Measurements from ENCODE around the gene TOMM70. TPM values are rescaled to one million over a fixed set of nuclear protein-coding genes. Genes with fewer than 3 reads are reported as not detected.

The TOMM70 gene
- total RNA-seq, 1 donor from 2014 or later = 44.6 TPM

GRCh38 chr3:100419406-100419805, 18.5 kb upstream of the TOMM70 start:
- Mint-ChIP-seq H3K4me3 (no peak overlapping the region), H3K27me3 (no peaks in the 10 kb centered on the region), H3K27ac (no peak overlapping the region), H3K4me1 (ENCODE audit: unreplicated experiment) (no peaks in the 10 kb centered on the region), H3K9me3 (no peaks in the 10 kb centered on the region), H3K36me3 (peaks cover 3% of the 10 kb centered on the region)
- TF ChIP-seq CTCF (conservative IDR thresholded peaks at IDR 0.05) = no peak
- DNase-seq (ENCODE audit: extremely low spot score, unreplicated experiment) = no peak

- H3K4me1 Mint-ChIP-seq (ENCODE audit: unreplicated experiment) = no peaks in the 10 kb centered on the region
- H3K4me3 Mint-ChIP-seq = no peak overlapping the region
- H3K9me3 Mint-ChIP-seq = no peaks in the 10 kb centered on the region
- no peak overlapping the region for H3K27ac Mint-ChIP-seq
- no peak for DNase-seq (ENCODE audit: extremely low spot score, unreplicated experiment)
- H3K27me3 Mint-ChIP-seq = no peaks in the 10 kb centered on the region
- no peak for TF ChIP-seq CTCF (conservative IDR thresholded peaks at IDR 0.05)
- H3K36me3 Mint-ChIP-seq = peaks cover 11% of the 10 kb centered on the region
Measured at GRCh38 chr3:100416863-100417262, 16.0 kb upstream of the TOMM70 start.

GRCh38 chr3:100416176-100416575, 15.3 kb upstream of the TOMM70 start:
- Mint-ChIP-seq H3K4me1 (ENCODE audit: unreplicated experiment) (no peaks in the 10 kb centered on the region), H3K27ac (no peak overlapping the region), H3K4me3 (no peak overlapping the region), H3K27me3 (no peaks in the 10 kb centered on the region), H3K36me3 (peaks cover 14% of the 10 kb centered on the region), H3K9me3 (peaks cover 4% of the 10 kb centered on the region)
- DNase-seq (ENCODE audit: extremely low spot score, unreplicated experiment) = no peak
- TF ChIP-seq CTCF (conservative IDR thresholded peaks at IDR 0.05) = no peak

- Mint-ChIP-seq H3K9me3 (peaks cover 6% of the 10 kb centered on the region), H3K27ac (no peak overlapping the region), H3K4me1 (ENCODE audit: unreplicated experiment) (no peaks in the 10 kb centered on the region), H3K27me3 (no peaks in the 10 kb centered on the region), H3K36me3 (peaks cover 26% of the 10 kb centered on the region), H3K4me3 (no peak overlapping the region)
- TF ChIP-seq CTCF (conservative IDR thresholded peaks at IDR 0.05) = no peak
- no peak for DNase-seq (ENCODE audit: extremely low spot score, unreplicated experiment)
Measured at GRCh38 chr3:100413613-100414012, 12.7 kb upstream of the TOMM70 start.

GRCh38 chr3:100412912-100413590, 12.2 kb upstream of the TOMM70 start:
- H3K4me3 Mint-ChIP-seq = no peak overlapping the region
- no peak for TF ChIP-seq CTCF (conservative IDR thresholded peaks at IDR 0.05)
- peaks cover 26% of the 10 kb centered on the region for H3K36me3 Mint-ChIP-seq
- DNase-seq (ENCODE audit: extremely low spot score, unreplicated experiment) = no peak
- H3K27ac Mint-ChIP-seq = no peak overlapping the region
- H3K4me1 Mint-ChIP-seq (ENCODE audit: unreplicated experiment) = no peaks in the 10 kb centered on the region
- H3K27me3 Mint-ChIP-seq = no peaks in the 10 kb centered on the region
- peaks cover 6% of the 10 kb centered on the region for H3K9me3 Mint-ChIP-seq

Measured in type B pancreatic cell (in vitro differentiated cells).